ENCODE data around the gene CCDC146.

CCDC146 gene

DNA sequence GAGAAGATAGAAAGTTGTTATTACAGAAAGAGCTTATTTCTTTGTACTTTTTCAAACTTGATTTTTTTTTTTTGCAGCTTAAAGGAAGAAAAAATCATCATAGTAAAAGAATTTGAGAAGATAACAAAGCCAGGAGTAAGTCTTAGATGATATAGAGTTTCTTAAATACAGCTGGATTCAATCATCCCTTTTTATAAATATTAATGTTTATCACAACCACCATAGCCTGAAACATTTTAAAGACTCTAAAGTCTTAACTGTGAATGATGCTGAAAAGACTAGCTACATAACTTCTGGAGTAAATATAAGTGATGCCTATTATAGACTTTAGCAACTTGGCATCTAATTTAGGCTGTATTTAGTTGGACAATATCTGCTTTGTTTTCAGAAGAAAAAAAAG is 132.0 kb downstream of the CCDC146 start:
- Histone ChIP-seq H3K27ac (no peak overlapping the region), H3K27me3 (ENCODE audit: insufficient read depth, low read depth, severe bottlenecking) (no peaks in the 10 kb centered on the region), H3K4me3 (ENCODE audit: low read depth, low read length) (no peak overlapping the region), H3K9me3 (ENCODE audit: severe bottlenecking) (no peaks in the 10 kb centered on the region), H3K36me3 (no peaks in the 10 kb centered on the region)
- no peak for DNase-seq
- no peak for TF ChIP-seq CTCF (IDR thresholded peaks at IDR 0.05; ENCODE audit: low read depth, low read length)

- no peak for DNase-seq
- no peaks in the 10 kb centered on the region for H3K27me3 ChIP-seq (ENCODE audit: insufficient read depth, low read depth, severe bottlenecking)
- no peak overlapping the region for H3K4me3 ChIP-seq (ENCODE audit: low read depth, low read length)
- no peak overlapping the region for H3K27ac ChIP-seq
- TF ChIP-seq CTCF (IDR thresholded peaks at IDR 0.05; ENCODE audit: low read depth, low read length), result no peak
- H3K9me3 ChIP-seq (ENCODE audit: severe bottlenecking), result no peaks in the 10 kb centered on the region
- no peaks in the 10 kb centered on the region for H3K36me3 ChIP-seq
Measured at GRCh38 chr7:77254915-77255314, 132.5 kb downstream of the CCDC146 start.

- no peak for TF ChIP-seq CTCF (IDR thresholded peaks at IDR 0.05; ENCODE audit: low read depth, low read length)
- H3K27me3 ChIP-seq (ENCODE audit: insufficient read depth, low read depth, severe bottlenecking), result no peaks in the 10 kb centered on the region
- no peaks in the 10 kb centered on the region for H3K9me3 ChIP-seq (ENCODE audit: severe bottlenecking)
- H3K36me3 ChIP-seq, result no peaks in the 10 kb centered on the region
- H3K27ac ChIP-seq, result no peak overlapping the region
- peak; percentile 72 for DNase-seq
- no peak overlapping the region for H3K4me3 ChIP-seq (ENCODE audit: low read depth, low read length)
Measured at GRCh38 chr7:77258014-77258413, 135.6 kb downstream of the CCDC146 start.

GRCh38 chr7:77258593-77258992 is 136.2 kb downstream of the CCDC146 start:
- Histone ChIP-seq H3K27me3 (ENCODE audit: insufficient read depth, low read depth, severe bottlenecking) (no peaks in the 10 kb centered on the region), H3K27ac (no peak overlapping the region), H3K9me3 (ENCODE audit: severe bottlenecking) (no peaks in the 10 kb centered on the region), H3K4me3 (ENCODE audit: low read depth, low read length) (no peak overlapping the region), H3K36me3 (no peaks in the 10 kb centered on the region)
- no peak for TF ChIP-seq CTCF (IDR thresholded peaks at IDR 0.05; ENCODE audit: low read depth, low read length)
- no peak for DNase-seq

GRCh38 chr7:77262316-77262715 is 139.9 kb downstream of the CCDC146 start:
- TF ChIP-seq CTCF (IDR thresholded peaks at IDR 0.05; ENCODE audit: low read depth, low read length), result no peak
- Histone ChIP-seq H3K9me3 (ENCODE audit: severe bottlenecking) (no peaks in the 10 kb centered on the region), H3K27me3 (ENCODE audit: insufficient read depth, low read depth, severe bottlenecking) (no peaks in the 10 kb centered on the region), H3K36me3 (no peaks in the 10 kb centered on the region), H3K27ac (no peak overlapping the region), H3K4me3 (ENCODE audit: low read depth, low read length) (no peak overlapping the region)
- DNase-seq, result no peak

DNA sequence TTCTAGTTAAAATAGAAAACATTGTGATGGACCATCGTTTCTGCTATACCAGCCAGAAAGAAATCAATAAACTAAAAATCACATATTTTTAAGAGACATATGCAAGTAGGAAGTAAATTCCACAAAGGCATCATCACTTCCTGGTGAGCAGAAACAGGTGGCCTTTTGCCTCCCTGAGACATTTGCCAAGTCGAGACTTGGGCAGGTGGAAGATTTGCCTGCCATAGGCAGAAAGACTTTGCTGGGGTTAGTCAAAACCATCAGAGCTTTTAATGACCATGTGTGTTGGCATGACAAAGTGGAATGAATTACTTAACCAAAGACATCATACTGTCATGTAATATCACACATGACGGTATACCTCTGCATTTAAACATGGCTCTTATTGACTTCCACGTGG is 143.3 kb downstream of the CCDC146 start:
- H3K9me3 ChIP-seq (ENCODE audit: severe bottlenecking), result no peaks in the 10 kb centered on the region

More for the DNA sequence above, 143.3 kb downstream of the CCDC146 start:
- Histone ChIP-seq H3K27ac (no peak overlapping the region), H3K4me3 (ENCODE audit: low read depth, low read length) (no peak overlapping the region), H3K27me3 (ENCODE audit: insufficient read depth, low read depth, severe bottlenecking) (no peaks in the 10 kb centered on the region), H3K36me3 (no peaks in the 10 kb centered on the region)
- no peak for DNase-seq
- TF ChIP-seq CTCF (IDR thresholded peaks at IDR 0.05; ENCODE audit: low read depth, low read length), result no peak
